K562 (cell line): ENCODE results near the gene NEMP1. TPM values are rescaled to one million over a fixed set of nuclear protein-coding genes. Genes with fewer than 3 reads are reported as not detected.
A peak's percentile ranks its signal among the peaks of the same experiment; 100 is the strongest.

Source experiments
- ATAC-seq: fragments of 200-7000 bp; cut with Tn5 transposase; 3 replicates; pipeline ENCODE4 v1.9.1; 2020; ENCODE audit warnings: moderate library complexity
- BruUV-seq: library from RNA; stranded (reverse); fragments of 400-500 nt; replicated peaks from 2 replicates; lab custom pipeline; 2021; lab: Mats Ljungman, UMichigan
- CTCF ChIA-PET: fragments of 300-600 bp; formaldehyde crosslinking; extraction: SDS; loops from one replicate; lab custom pipeline; 2021; ENCODE audit warnings: low intra/inter-chr PET ratio; lab: Yijun Ruan, JAX
- POLR2A ChIA-PET: fragments of 300-600, 350-650 bp; sonication (Branson Sonifier 250); formaldehyde crosslinking; extraction: SDS; loops from one replicate; lab custom pipeline; 2021; ENCODE audit warnings: antibody characterized with exemption, inconsistent platforms; lab: Yijun Ruan, JAX
- DNase-seq, 4 experiments: peaks; one replicate each; pipeline versions ENCODE4 v3.0.0 to v3.0.0-alpha.2; 2011 to 2018; ENCODE audit warnings: low spot score in 3 of 4, mixed read lengths in 3 of 4; ENCODE audit errors: extremely low read depth in 1 of 4
- FAIRE-seq: peaks from 2 replicates; lab custom pipeline; 2011; peaks lifted over from hg19 to GRCh38; lab: Jason Lieb, UNC
- H2AFZ ChIP-seq: 2 replicates; pipeline ENCODE4 v1.6.0; 2011; ENCODE audit warnings: low read depth, low read length, control low read depth, inconsistent platforms
- H3K27ac ChIP-seq: fragments of 200-600 bp; 3 replicates; pipeline ENCODE4 v1.8.0; 2011; ENCODE audit warnings: low read depth, mild to moderate bottlenecking, control low read depth, inconsistent platforms, low read length, moderate library complexity, mixed read lengths; ENCODE audit errors: extremely low read depth
- H3K27me3 ChIP-seq, 2 experiments: fragments of 300-600 bp in 1 of 2; 2 replicates in 1 of 2; 3 replicates in 1 of 2; pipeline versions ENCODE4 v1.6.0 to v1.8.0; 2011; ENCODE audit warnings: inconsistent platforms in 2 of 2, low read length in 2 of 2, mild to moderate bottlenecking in 1 of 2, mixed read lengths in 1 of 2, moderate library complexity in 1 of 2; ENCODE audit not compliant: control insufficient read depth in 2 of 2, insufficient read depth in 2 of 2
- H3K36me3 ChIP-seq: fragments of 300-600 bp; 3 replicates; pipeline ENCODE4 v1.8.0; 2011; ENCODE audit warnings: mild to moderate bottlenecking, low read length, inconsistent platforms; ENCODE audit not compliant: control insufficient read depth, insufficient read depth
- H3K4me1 ChIP-seq, 2 experiments: fragments of 200-600 bp in 1 of 2; replicated peaks in 1 of 2; 2 replicates in 1 of 2; 3 replicates in 1 of 2; pipeline versions ENCODE4 v1.5.1 to v1.8.0; 2011; ENCODE audit warnings: inconsistent platforms in 2 of 2, low read length in 2 of 2, mild to moderate bottlenecking in 1 of 2, mixed read lengths in 1 of 2, moderate library complexity in 1 of 2; ENCODE audit not compliant: control insufficient read depth in 2 of 2, insufficient read depth in 2 of 2
- H3K4me2 ChIP-seq: 2 replicates; pipeline ENCODE4 v1.6.1; 2011; ENCODE audit warnings: low read length, control low read depth, inconsistent platforms, mixed read lengths; ENCODE audit not compliant: insufficient read depth
- H3K4me3 ChIP-seq: fragments of 200-600 bp; sonication (generic), shearing (Covaris generic); 2 replicates; pipeline ENCODE4 v1.5.1; 2016; ENCODE audit warnings: control low read depth, inconsistent platforms
- H3K79me2 ChIP-seq: fragments of 200-600 bp; 3 replicates; pipeline ENCODE4 v1.8.0; 2011; ENCODE audit warnings: low read length, inconsistent platforms; ENCODE audit not compliant: control insufficient read depth, insufficient read depth
- H3K9ac ChIP-seq, 2 experiments: 2 replicates each; pipeline versions ENCODE4 v1.6.0 to v1.6.1; 2011; ENCODE audit warnings: low read depth in 2 of 2, low read length in 2 of 2, control low read depth in 1 of 2, inconsistent platforms in 1 of 2, mild to moderate bottlenecking in 1 of 2, mixed read lengths in 1 of 2; ENCODE audit not compliant: insufficient read depth in 1 of 2
- H3K9me1 ChIP-seq: one replicate; pipeline ENCODE4 v1.6.0; 2011; ENCODE audit warnings: inconsistent platforms, mild to moderate bottlenecking, low read length, moderate library complexity; ENCODE audit not compliant: control insufficient read depth, insufficient read depth
- H3K9me3 ChIP-seq: replicated peaks from 2 replicates; pipeline ENCODE4 v1.5.1; 2011; ENCODE audit warnings: low read depth, low read length, inconsistent platforms; ENCODE audit not compliant: control insufficient read depth, insufficient read depth
- H4K20me1 ChIP-seq: replicated peaks from 2 replicates; pipeline ENCODE4 v1.6.1; 2011; ENCODE audit warnings: low read length, inconsistent platforms, mixed read lengths; ENCODE audit not compliant: control insufficient read depth, insufficient read depth
- ARID1B ChIP-seq: fragments of 450-650 bp; IDR thresholded peaks from 2 replicates; pipeline ENCODE4 v1.6.1; 2016; ENCODE audit warnings: antibody characterized with exemption, mild to moderate bottlenecking, inconsistent platforms
- DPF2 ChIP-seq: fragments of 450-650 bp; IDR thresholded peaks from 2 replicates; pipeline ENCODE4 v1.6.1; 2016
- EP300 ChIP-seq: IDR thresholded peaks from 2 replicates; pipeline ENCODE4 v1.6.1; 2012; ENCODE audit warnings: low read length, improper control_type of control experiment
- FOSL1 ChIP-seq: fragments of 200-800 bp; sonication (Bioruptor generic); conservative IDR thresholded peaks from 2 replicates; pipeline ENCODE4 v1.6.1; 2016; ENCODE audit warnings: missing genetic modification characterization, missing compliant biosample characterization
- GATA2 ChIP-seq: sonication (generic); formaldehyde crosslinking; IDR thresholded peaks from 2 replicates; pipeline ENCODE4 v1.4.0; 2020; ENCODE audit warnings: mild to moderate bottlenecking, missing genetic modification reagents
- JUND ChIP-seq, 2 experiments: IDR thresholded peaks; 2 replicates in 1 of 2; 3 replicates in 1 of 2; pipeline ENCODE4 v1.6.1; 2011; ENCODE audit warnings: borderline replicate concordance in 2 of 2, low read depth in 2 of 2, low read length in 2 of 2, improper control_type of control experiment in 1 of 2, missing biosample characterization in 1 of 2, missing genetic modification characterization in 1 of 2, missing genetic modification reagents in 1 of 2
- MEIS2 ChIP-seq: fragments of 450-650 bp; IDR thresholded peaks from 2 replicates; pipeline ENCODE4 v1.6.1; 2014; ENCODE audit warnings: mild to moderate bottlenecking; ENCODE audit not compliant: partially characterized antibody
- NRF1 ChIP-seq, 2 experiments: fragments of 450-650 bp; IDR thresholded peaks in 1 of 2; conservative IDR thresholded peaks in 1 of 2; 2 replicates each; pipeline ENCODE4 v1.6.1; 2014; ENCODE audit warnings: mild to moderate bottlenecking in 2 of 2
- RNF2 ChIP-seq: sonication (generic); IDR thresholded peaks from 2 replicates; pipeline ENCODE4 v1.6.1; 2016
- SMARCA4 ChIP-seq: fragments of 450-650 bp; IDR thresholded peaks from 2 replicates; pipeline ENCODE4 v1.6.1; 2016
- SMARCE1 ChIP-seq: fragments of 450-650 bp; IDR thresholded peaks from 2 replicates; pipeline ENCODE4 v1.7.1; 2016; ENCODE audit warnings: mild to moderate bottlenecking
- SNAPC5 ChIP-seq: fragments of 250-450 bp; sonication (Bioruptor Pico); IDR thresholded peaks from 2 replicates; pipeline ENCODE4 v1.8.0; 2021; ENCODE audit warnings: moderate library complexity, mild to moderate bottlenecking, inconsistent platforms
- TAF7 ChIP-seq: fragments of 450-650 bp; IDR thresholded peaks from 2 replicates; pipeline ENCODE4 v1.6.1; 2016; ENCODE audit warnings: missing genetic modification characterization, missing compliant biosample characterization
- TAL1 ChIP-seq: fragments of 450-650 bp; IDR thresholded peaks from 2 replicates; pipeline ENCODE4 v1.6.1; 2016; ENCODE audit warnings: mild to moderate bottlenecking
- TEAD4 ChIP-seq, 2 experiments: sonication (generic) in 1 of 2; formaldehyde crosslinking in 1 of 2; IDR thresholded peaks; 2 replicates each; pipeline versions ENCODE4 v1.6.1 to v1.8.0; 2012 to 2022; ENCODE audit warnings: borderline replicate concordance in 1 of 2, inconsistent platforms in 1 of 2, low read length in 1 of 2, mild to moderate bottlenecking in 1 of 2, missing genetic modification reagents in 1 of 2
- ZBTB7A ChIP-seq: IDR thresholded peaks from 2 replicates; pipeline ENCODE4 v1.6.1; 2011; ENCODE audit warnings: low read depth, mild to moderate bottlenecking, low read length, moderate library complexity, borderline replicate concordance; ENCODE audit not compliant: control insufficient read depth
- ZNF146 ChIP-seq: IDR thresholded peaks from one replicate; pipeline ENCODE4 v1.6.1; 2018; ENCODE audit warnings: missing compliant biosample characterization; ENCODE audit not compliant: unreplicated experiment
- ZNF347 ChIP-seq: fragments of 450-650 bp; formaldehyde crosslinking; IDR thresholded peaks from 2 replicates; pipeline ENCODE4 v1.4.0; 2020; ENCODE audit warnings: low read depth, mild to moderate bottlenecking, moderate library complexity
- ZNF57 ChIP-seq: fragments of 450-650 bp; formaldehyde crosslinking; IDR thresholded peaks from 2 replicates; pipeline ENCODE4 v1.4.0; 2020; ENCODE audit warnings: mild to moderate bottlenecking, moderate library complexity
- WGBS: fragments of 100-300 bp; shearing (Covaris generic); methylation state at CpG from one replicate; pipeline ENCODE4 v1.1.6; 2016; ENCODE audit warnings: low coverage, mixed read lengths; ENCODE audit not compliant: insufficient coverage; ENCODE audit errors: missing lambda C conversion rate; 5-methylcytosine and 5-hydroxymethylcytosine counted together
- in situ Hi-C: fragments of 300-500 bp; cut with MboI; formaldehyde crosslinking; loops from 4 replicates; pipeline ENCODE4 v1.15.0; 2018; ENCODE audit warnings: inconsistent platforms, mixed read lengths
- intact Hi-C: fragments of 100-400 bp; cut with micrococcal nuclease; formaldehyde crosslinking; loops from 2 replicates; pipeline ENCODE4 v1.14.2; 2022
- polyA plus RNA-seq, 8 experiments: library from polyadenylated mRNA; depleted of rRNA in 4 of 8; stranded (reverse) in 5 of 8; unstranded in 3 of 8; fragments of >200 nt; fragmentation: Nextera tagmentation in 2 of 8; fragmentation: Illumina TruSeq in 1 of 8; extraction: Ambion mirVana in 2 of 8; extraction: Trizol in 1 of 8; gene quantifications; 2 replicates each; pipeline versions ENCODE4 v1.2.1 to v1.2.3, GENCODE V29; 2011 to 2014; ENCODE audit warnings: inconsistent platforms in 1 of 8, missing spikeins in 1 of 8
- total RNA-seq, 7 experiments: library from RNA; depleted of rRNA in 6 of 7; stranded (reverse); fragments of >200 nt in 6 of 7; fragmentation: Illumina TruSeq in 2 of 7; extraction: Trizol in 2 of 7; gene quantifications; 2 replicates each; pipeline versions ENCODE4 v1.2.1 to v1.2.3, GENCODE V29; 2011 to 2021; ENCODE audit warnings: low replicate concordance in 1 of 7
- TF ChIP-seq, protein P1 (sequence below), 2 experiments: fragments of 450-650 bp in 1 of 2; sonication (generic) in 1 of 2; formaldehyde crosslinking in 1 of 2; IDR thresholded peaks in 1 of 2; conservative IDR thresholded peaks in 1 of 2; 2 replicates each; pipeline versions ENCODE4 v1.6.1 to v1.8.1; 2016 to 2023; ENCODE audit warnings: mild to moderate bottlenecking in 2 of 2, moderate library complexity in 2 of 2, inconsistent platforms in 1 of 2, missing genetic modification reagents in 1 of 2
- TF ChIP-seq, protein P2 (sequence below): fragments of 200-800 bp; sonication (Bioruptor generic); IDR thresholded peaks from 2 replicates; pipeline ENCODE4 v1.6.1; 2017; ENCODE audit warnings: missing genetic modification characterization, missing compliant biosample characterization

NEMP1 gene
- total and polyA plus RNA-seq, 9 of the 15 experiments (the other 6 are each of a cell fraction or from before 2014, with no cell fraction given) = 9.5 to 82.2 (median 41.2) TPM

DNA sequence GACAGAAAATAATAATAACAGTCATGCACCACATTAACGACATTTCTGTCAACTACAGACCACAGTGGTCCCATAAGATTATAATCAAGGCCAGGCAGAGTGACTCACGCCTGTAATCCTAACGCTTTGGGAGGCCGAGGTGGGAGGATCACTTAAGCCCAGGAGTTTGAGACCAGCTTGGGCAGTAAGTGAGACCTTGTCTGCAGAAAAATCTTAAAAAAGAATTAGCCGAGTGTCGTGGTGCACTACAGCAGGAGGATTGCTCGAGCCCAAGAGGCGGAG is 18.9 kb upstream of the NEMP1 start:
- Histone ChIP-seq H3K9me1 (no peaks in the 10 kb centered on the region), H3K4me1 (peaks cover 42 to 59% of the 10 kb centered on the region in 2 experiments), H3K9me3 (no peaks in the 10 kb centered on the region), H2AFZ (peak overlapping the region; percentile 24; the same call in 1 of the 2 replicates), H3K4me2 (no peak overlapping the region), H3K36me3 (peaks cover 64% of the 10 kb centered on the region), H3K79me2 (peaks cover 7% of the 10 kb centered on the region; the same call in 2 of the 3 replicates), H3K4me3 (no peak overlapping the region), H3K9ac (peak overlapping the region; percentile 20 to 65; a peak in 2 of 4 replicates), H4K20me1 (no peaks in the 10 kb centered on the region; the same call in 1 of the 2 replicates), H3K27ac (peak overlapping the region; percentile 52), H3K27me3 (no peaks in the 10 kb centered on the region; a peak in 1 of 5 replicates)
- DNase-seq (peak in 3 of 4 experiments; percentile 11 to 59 (median 33)), ATAC-seq (no peak), FAIRE-seq (peak; percentile 70)
- CTCF ChIA-PET = no interaction called here
- POLR2A ChIA-PET = interaction anchor here (0.6 to 5.1 kb wide), 8 partner anchors 8 to 63 kb away, joined by 3 to 32 read pairs (median 4); partner anchors contain the start of gene STAT6
- no TSS peak for BruUV-seq
- intact Hi-C loops = no loop called here
- in situ Hi-C loops = no loop called here
- whole genome bisulfite sequencing = 17% methylated on average over 8 of the region's 8 CpGs
- TF ChIP-seq EP300 (0 out of 2 replicates have a peak, but pooled peaks have one; percentile 17), NRF1 (conservative IDR thresholded peaks at IDR 0.05 in 1 of 2, IDR thresholded peaks at IDR 0.05 in 1 of 2) (0 out of 4 replicates have a peak, but pooled peaks of 1 of the 2 experiments have one; percentile 13), JUND (IDR thresholded peaks at IDR 0.05; ENCODE audit: borderline replicate concordance, low read depth, low read length) (peak; percentile 83), JUND (tag; IDR thresholded peaks at IDR 0.05; ENCODE audit: borderline replicate concordance, low read depth, low read length) (peak; percentile 56; the same call in 1 of the 3 replicates), ZNF347 (CRISPR knock-in tag) (no peak), ARID1B (peak; percentile 67), SMARCE1 (peak; percentile 84; the same call in 1 of the 2 replicates), RNF2 (peak; percentile 34; the same call in 1 of the 2 replicates), TAL1 (0 out of 2 replicates have a peak, but pooled peaks have one; percentile 9), SMARCA4 (peak; percentile 72), ZNF146 (no peak), FOSL1 (peak; percentile 87), GATA2 (CRISPR knock-in tag) (peak; percentile 67), TAF7 (no peak), DPF2 (peak; percentile 81), MEIS2 (peak; percentile 40), SNAPC5 (CRISPR knock-in tag) (no peak), TEAD4 (IDR thresholded peaks at IDR 0.05; ENCODE audit: low read length) (peak; percentile 18; the same call in 1 of the 2 replicates), TEAD4 (CRISPR knock-in tag; IDR thresholded peaks at IDR 0.05; ENCODE audit: borderline replicate concordance) (no peak), ZNF57 (CRISPR knock-in tag) (no peak), ZBTB7A (0 out of 2 replicates have a peak, but pooled peaks have one; percentile 18)
- TF ChIP-seq, protein P1, sequence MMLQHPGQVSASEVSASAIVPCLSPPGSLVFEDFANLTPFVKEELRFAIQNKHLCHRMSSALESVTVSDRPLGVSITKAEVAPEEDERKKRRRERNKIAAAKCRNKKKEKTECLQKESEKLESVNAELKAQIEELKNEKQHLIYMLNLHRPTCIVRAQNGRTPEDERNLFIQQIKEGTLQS (IDR thresholded peaks at IDR 0.05) = peak; percentile 76
- TF ChIP-seq, protein P1 (CRISPR knock-in tag; conservative IDR thresholded peaks at IDR 0.05) = no peak; the same call in 1 of the 2 replicates
- TF ChIP-seq, protein P2, sequence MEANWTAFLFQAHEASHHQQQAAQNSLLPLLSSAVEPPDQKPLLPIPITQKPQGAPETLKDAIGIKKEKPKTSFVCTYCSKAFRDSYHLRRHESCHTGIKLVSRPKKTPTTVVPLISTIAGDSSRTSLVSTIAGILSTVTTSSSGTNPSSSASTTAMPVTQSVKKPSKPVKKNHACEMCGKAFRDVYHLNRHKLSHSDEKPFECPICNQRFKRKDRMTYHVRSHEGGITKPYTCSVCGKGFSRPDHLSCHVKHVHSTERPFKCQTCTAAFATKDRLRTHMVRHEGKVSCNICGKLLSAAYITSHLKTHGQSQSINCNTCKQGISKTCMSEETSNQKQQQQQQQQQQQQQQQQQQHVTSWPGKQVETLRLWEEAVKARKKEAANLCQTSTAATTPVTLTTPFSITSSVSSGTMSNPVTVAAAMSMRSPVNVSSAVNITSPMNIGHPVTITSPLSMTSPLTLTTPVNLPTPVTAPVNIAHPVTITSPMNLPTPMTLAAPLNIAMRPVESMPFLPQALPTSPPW (CRISPR knock-in tag) = peak; percentile 28; the same call in 1 of the 2 replicates
